Activated CD4-positive, alpha-beta T cell treated with anti-CD3 and anti-CD28 coated beads, Interleukin-2, amount 10 ng/mL, durations not matched to agents 7 days and 5 days (primary cell): ENCODE data around the gene NTN1. TPM values are rescaled to one million over a fixed set of nuclear protein-coding genes. Genes with fewer than 3 reads are reported as not detected.
"Not testable (repeated sequence)": the region's sequence is repeated elsewhere in the genome, so short reads cannot be mapped to it uniquely, and the experiment has no call there.

Experiments
- CTCF ChIA-PET: fragments of 350-600 bp; sonication (Branson Sonifier 250); formaldehyde crosslinking; loops from one replicate; lab custom pipeline; 2021; ENCODE audit warnings: antibody characterized with exemption; lab: Charles Lee
- POLR2A ChIA-PET: fragments of 350-600 bp; sonication (Branson Sonifier 250); formaldehyde crosslinking; loops from one replicate; lab custom pipeline; 2021; ENCODE audit warnings: antibody characterized with exemption; lab: Charles Lee
- DNase-seq: peaks from one replicate; pipeline ENCODE4 v3.0.0-alpha.2; 2020
- H3K27ac Mint-ChIP-seq: one replicate; pipeline ENCODE4 v1.8.0; 2021; ENCODE audit warnings: mild to moderate bottlenecking, moderate library complexity, mixed read lengths
- H3K27me3 Mint-ChIP-seq: one replicate; pipeline ENCODE4 v1.8.0; 2021; ENCODE audit warnings: mixed read lengths
- H3K36me3 Mint-ChIP-seq: one replicate; pipeline ENCODE4 v1.8.0; 2021; ENCODE audit warnings: low read depth, mixed read lengths
- H3K4me1 Mint-ChIP-seq: one replicate; pipeline ENCODE4 v1.8.0; 2021; ENCODE audit warnings: mixed read lengths
- H3K4me3 Mint-ChIP-seq: one replicate; pipeline ENCODE4 v1.8.0; 2021; ENCODE audit warnings: mild to moderate bottlenecking, moderate library complexity, mixed read lengths
- H3K9me3 Mint-ChIP-seq: one replicate; pipeline ENCODE4 v1.8.0; 2021; ENCODE audit warnings: mixed read lengths
- total RNA-seq, 2 experiments: library from RNA; stranded (reverse); gene quantifications; one replicate each; pipeline ENCODE4 v1.2.3, GENCODE V29; 2021

The NTN1 gene
- total RNA-seq, 2 experiments from 2014 or later, result 0.02 to 0.10 TPM

DNA sequence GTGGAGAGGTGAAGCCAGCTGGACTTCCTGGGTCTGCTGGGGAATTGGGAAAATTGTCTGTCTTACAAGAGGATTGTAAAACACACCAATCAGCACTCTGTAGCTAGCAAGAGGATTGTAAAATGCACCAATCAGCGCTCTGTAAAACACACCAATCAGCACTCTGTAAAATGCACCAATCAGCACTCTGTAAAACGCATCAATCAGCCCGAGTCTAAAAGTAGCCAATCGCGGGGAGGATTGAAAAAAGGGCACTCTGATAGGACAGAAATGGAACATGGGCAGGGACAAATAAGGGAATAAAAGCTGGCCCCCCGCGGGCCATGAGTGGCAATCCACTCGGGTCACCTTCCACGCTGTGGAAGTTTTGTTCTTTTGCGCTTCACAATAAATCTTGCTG, 130.4 kb downstream of the NTN1 start:
- H3K27ac Mint-ChIP-seq, H3K27me3 Mint-ChIP-seq, H3K4me3 Mint-ChIP-seq, H3K9me3 Mint-ChIP-seq, DNase-seq, POLR2A ChIA-PET, H3K36me3 Mint-ChIP-seq, H3K4me1 Mint-ChIP-seq, CTCF ChIA-PET: not testable (repeated sequence)

DNA sequence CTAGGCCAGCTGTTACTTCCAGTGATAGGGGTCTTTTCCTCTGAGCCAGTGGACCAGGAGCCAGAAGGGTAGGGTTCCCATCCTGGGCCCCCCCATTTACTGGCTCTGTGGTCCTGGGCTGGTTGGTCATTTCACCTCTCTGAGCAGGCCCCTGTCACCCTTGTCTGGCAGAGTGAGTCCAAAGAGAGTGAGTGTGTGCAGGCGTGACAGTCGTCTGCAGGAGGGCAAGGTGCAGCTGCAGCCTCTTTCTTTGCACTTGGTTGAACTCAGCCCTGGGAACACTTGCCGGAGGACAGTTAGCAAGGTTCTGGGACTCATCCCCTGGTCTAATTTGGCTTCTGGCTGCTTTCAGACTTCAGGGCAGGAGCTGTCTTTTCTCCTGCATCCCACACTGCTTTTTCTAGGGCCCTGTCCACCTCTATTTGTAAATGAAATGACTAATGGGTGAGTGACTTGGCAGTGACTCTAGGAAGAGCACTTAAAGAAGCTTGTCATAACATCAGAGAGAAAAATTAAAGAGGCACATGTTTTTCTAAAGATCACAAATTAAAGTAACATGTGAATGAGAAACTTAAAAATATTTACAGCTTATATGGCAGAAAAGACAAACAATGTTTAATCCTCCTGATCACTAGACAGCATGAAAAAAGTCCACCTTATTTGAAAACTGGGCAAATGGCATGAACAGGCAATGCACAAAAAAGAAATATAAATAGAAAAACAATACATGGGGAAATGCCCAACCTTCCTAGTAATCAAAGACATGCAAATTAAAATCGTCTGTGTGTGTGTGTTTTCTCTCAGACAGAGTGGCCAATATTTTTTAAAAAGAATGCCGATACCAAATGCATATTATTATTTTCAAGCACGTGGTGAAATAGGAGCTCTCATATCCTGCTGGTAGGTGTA, 137.5 kb downstream of the NTN1 start:
- no peaks in the 10 kb centered on the region for H3K27me3 Mint-ChIP-seq
- H3K27ac Mint-ChIP-seq, result no peak overlapping the region
- POLR2A ChIA-PET, result no interaction called here
- CTCF ChIA-PET, result no interaction called here
- no peaks in the 10 kb centered on the region for H3K4me1 Mint-ChIP-seq
- H3K9me3 Mint-ChIP-seq, result no peaks in the 10 kb centered on the region
- no peak for DNase-seq
- H3K36me3 Mint-ChIP-seq, result no peaks in the 10 kb centered on the region
- no peak overlapping the region for H3K4me3 Mint-ChIP-seq

DNA sequence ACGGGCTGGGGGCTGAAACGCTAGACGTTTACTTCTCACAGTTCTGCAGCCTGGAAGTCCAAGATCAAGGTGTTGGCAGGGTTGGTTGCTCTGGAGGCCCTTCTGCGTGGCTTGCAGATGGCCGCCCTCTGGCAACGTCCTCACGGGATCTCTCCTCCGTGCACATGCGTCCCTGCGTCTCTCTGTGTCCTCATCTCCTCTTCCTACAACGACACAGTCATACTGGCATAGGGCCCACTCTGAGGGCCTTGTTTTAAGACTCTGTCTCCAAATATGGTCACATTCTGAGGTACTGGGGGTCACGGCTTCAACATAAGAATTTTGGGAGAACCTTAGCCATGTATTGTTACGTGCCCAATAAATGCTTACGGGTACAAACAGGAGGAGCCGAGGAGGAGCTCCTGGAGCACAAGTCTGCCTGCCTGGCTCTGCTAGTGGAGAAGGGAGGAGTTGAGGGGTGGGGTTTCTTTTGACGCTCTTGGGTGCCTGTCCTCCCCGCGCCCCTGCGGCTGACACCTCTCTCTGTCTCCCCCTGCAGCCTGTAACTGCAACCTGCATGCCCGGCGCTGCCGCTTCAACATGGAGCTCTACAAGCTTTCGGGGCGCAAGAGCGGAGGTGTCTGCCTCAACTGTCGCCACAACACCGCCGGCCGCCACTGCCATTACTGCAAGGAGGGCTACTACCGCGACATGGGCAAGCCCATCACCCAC, 141.1 kb downstream of the NTN1 start:
- POLR2A ChIA-PET, result no interaction called here
- H3K4me3 Mint-ChIP-seq, result no peak overlapping the region
- H3K36me3 Mint-ChIP-seq, result no peaks in the 10 kb centered on the region
- H3K9me3 Mint-ChIP-seq, result no peaks in the 10 kb centered on the region
- H3K27me3 Mint-ChIP-seq, result no peaks in the 10 kb centered on the region
- no peaks in the 10 kb centered on the region for H3K4me1 Mint-ChIP-seq
- CTCF ChIA-PET, result interaction anchor here (1.4 kb wide), 1 partner anchor 15 kb away, joined by 3 read pairs; no protein-coding TSS in a partner anchor
- no peak for DNase-seq
- H3K27ac Mint-ChIP-seq, result no peak overlapping the region

DNA sequence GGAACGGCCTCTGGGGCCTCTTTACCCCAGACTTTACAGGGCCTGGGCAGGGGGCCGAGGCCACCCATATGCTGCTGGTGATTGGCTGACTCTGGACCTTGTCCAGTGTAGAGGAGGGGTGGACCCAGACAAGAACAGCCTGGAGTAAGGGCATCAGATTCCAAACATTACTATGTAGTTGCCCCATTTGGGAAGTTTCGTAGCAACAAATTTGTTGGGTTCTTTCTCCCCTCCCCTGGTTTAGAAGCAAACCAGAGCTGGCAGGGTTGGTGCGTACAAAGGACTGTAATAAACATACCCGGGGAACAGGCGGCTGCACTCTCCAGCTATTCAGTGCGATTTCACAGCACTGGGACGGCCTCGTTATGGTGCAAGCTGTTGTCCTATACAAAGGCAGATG, 145.5 kb downstream of the NTN1 start:
- ChIA-PET POLR2A (no interaction called here), CTCF (no interaction called here)
- Mint-ChIP-seq H3K4me1 (peaks cover 5% of the 10 kb centered on the region), H3K9me3 (no peaks in the 10 kb centered on the region), H3K4me3 (no peak overlapping the region), H3K27ac (no peak overlapping the region), H3K27me3 (peaks cover 2% of the 10 kb centered on the region), H3K36me3 (no peaks in the 10 kb centered on the region)
- no peak for DNase-seq

DNA sequence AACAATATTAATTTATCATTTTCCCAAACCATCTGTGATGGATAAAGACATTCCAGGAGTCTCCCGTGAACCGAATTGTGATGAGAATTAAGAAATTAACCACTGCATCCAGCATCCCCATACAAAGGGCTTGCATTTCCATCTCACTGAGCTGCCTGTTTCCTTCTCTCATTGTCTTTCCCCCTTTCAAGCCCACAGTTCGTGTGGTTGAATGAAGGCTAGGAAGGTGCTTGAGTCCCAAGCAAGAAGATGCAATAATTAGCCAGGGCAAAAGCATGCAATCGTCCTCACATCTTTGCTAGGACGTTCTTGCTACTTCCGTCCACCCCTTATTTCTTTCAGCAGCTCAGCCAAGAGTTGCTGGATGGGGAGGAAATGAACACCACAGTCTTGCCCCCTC, 146.1 kb downstream of the NTN1 start:
- Mint-ChIP-seq H3K9me3 (no peaks in the 10 kb centered on the region), H3K36me3 (no peaks in the 10 kb centered on the region), H3K27me3 (peaks cover 2% of the 10 kb centered on the region), H3K4me1 (peaks cover 5% of the 10 kb centered on the region), H3K4me3 (no peak overlapping the region), H3K27ac (no peak overlapping the region)
- DNase-seq, result no peak
- POLR2A ChIA-PET, result no interaction called here
- CTCF ChIA-PET, result no interaction called here

DNA sequence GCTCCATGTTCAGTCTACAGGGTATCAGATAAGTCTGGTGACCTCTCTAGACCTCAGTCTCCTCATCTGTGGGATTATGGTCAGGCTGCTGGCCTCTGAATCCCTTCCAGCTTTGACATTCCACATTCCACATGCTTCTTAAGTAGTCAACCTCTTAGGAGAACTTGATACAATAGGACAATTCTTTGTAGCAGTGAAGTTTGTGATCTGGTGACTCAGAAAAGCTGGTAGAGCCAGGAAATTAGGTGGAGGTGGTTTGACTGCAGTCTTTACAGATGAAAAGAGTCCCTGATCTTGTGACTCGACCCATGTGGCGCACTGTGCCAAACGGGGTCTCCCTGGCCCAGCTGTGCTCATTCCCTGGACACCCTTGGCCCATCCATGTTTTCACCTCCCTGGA, 147.8 kb downstream of the NTN1 start:
- DNase-seq, result no peak
- Mint-ChIP-seq H3K27ac (no peak overlapping the region), H3K9me3 (no peaks in the 10 kb centered on the region), H3K4me1 (peaks cover 5% of the 10 kb centered on the region), H3K4me3 (no peak overlapping the region), H3K36me3 (no peaks in the 10 kb centered on the region), H3K27me3 (peaks cover 4% of the 10 kb centered on the region)
- CTCF ChIA-PET, result no interaction called here
- POLR2A ChIA-PET, result no interaction called here

DNA sequence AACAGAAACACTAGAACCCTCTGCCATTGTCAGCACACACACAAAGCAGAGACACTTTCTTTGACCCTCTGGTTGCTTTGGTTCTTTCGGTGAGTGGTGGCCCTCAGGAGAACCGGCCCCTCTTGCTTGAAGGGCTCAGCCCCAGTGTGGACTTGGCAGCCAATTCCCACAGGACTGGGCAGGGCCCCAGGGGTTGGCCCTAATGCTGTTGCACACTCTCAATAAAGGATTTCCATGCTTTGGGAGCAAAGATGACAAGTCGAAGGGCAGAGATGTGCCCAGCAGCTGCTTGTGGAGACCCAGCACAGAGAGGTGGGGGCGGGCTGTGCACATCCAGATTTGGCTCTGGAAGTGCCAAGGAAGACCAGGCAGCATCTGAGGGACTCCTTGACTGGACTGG, 149.0 kb downstream of the NTN1 start:
- ChIA-PET CTCF (no interaction called here), POLR2A (no interaction called here)
- DNase-seq, result no peak
- Mint-ChIP-seq H3K27ac (no peak overlapping the region), H3K4me1 (peaks cover 5% of the 10 kb centered on the region), H3K4me3 (no peak overlapping the region), H3K9me3 (no peaks in the 10 kb centered on the region), H3K36me3 (no peaks in the 10 kb centered on the region), H3K27me3 (peaks cover 4% of the 10 kb centered on the region)

DNA sequence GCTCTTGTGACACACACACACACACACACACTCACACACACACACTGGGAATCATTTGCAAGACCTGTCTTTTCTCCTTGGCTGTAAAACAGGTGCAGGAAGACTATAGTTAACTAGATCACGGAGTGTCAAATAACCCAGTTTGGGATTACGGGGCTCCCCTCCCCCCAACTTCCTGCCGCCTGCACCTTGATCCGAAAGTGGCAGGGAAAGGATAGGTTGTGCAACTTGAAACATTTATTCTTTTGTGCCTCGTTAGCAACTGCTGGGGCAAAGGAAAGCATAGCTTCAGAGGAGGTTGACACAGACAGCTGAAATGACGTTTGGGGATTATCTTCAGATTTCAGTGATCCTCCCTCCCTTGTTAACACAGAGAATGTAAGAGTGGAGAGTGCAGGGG, 149.5 kb downstream of the NTN1 start:
- no peak overlapping the region for H3K27ac Mint-ChIP-seq
- no peak for DNase-seq
- no peaks in the 10 kb centered on the region for H3K36me3 Mint-ChIP-seq
- H3K9me3 Mint-ChIP-seq, result no peaks in the 10 kb centered on the region
- H3K4me1 Mint-ChIP-seq, result peaks cover 5% of the 10 kb centered on the region
- ChIA-PET CTCF (no interaction called here), POLR2A (no interaction called here)
- H3K4me3 Mint-ChIP-seq, result no peak overlapping the region
- peaks cover 4% of the 10 kb centered on the region for H3K27me3 Mint-ChIP-seq

DNA sequence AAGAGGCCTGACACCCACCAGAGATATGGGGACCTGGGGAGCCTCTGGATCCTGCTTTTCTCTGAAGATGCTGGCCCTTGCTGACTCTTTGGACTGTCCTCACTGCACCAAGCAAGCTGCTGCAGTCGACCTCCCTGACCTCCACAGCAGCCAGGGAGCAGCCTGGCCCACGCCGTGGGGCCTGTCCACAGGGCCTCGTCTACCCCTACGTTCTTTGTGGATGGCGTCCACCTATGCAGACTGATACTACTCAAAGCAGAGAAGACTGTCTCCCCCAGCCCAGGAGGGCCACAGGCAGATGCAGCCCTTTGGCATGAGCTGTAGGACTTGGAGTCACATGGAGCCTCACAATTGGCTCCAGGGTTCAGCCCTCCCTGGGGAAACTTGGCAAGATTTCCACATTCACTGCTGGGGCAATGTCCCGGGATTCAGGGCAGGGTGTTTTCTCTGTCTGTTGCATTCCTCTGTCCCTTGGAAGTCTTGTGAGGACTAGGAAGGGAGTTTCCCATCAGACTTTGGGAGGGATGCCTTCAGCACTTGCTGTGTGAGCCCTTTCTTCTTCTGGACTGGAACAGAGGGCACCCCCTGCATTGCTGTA, 152.2 kb downstream of the NTN1 start:
- ChIA-PET CTCF (no interaction called here), POLR2A (no interaction called here)
- Mint-ChIP-seq H3K9me3 (no peaks in the 10 kb centered on the region), H3K4me1 (peaks cover 5% of the 10 kb centered on the region), H3K36me3 (no peaks in the 10 kb centered on the region), H3K27me3 (peaks cover 4% of the 10 kb centered on the region), H3K27ac (no peak overlapping the region), H3K4me3 (no peak overlapping the region)
- DNase-seq, result no peak

DNA sequence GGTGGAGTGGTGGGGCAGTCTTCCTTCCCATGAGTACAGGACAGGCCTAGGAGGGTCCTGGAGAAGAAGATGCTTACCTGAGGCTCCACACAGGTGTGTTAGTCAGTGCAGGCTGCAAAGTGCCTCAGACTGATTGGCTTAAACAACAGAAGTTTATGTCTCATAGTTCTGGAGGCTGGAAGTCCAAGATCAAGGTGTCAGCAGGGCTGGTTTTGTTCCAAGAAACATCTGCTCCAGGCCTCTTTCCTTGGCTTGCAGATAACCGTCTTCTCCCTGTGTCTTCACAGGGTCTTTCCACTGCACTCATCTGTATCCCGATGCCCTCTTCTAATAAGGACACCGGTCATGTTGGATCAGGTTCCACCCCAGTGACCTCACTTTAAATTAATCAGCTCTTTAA, 153.0 kb downstream of the NTN1 start:
- Mint-ChIP-seq H3K27ac (no peak overlapping the region), H3K4me1 (peaks cover 5% of the 10 kb centered on the region), H3K36me3 (no peaks in the 10 kb centered on the region), H3K4me3 (no peak overlapping the region), H3K9me3 (no peaks in the 10 kb centered on the region), H3K27me3 (peaks cover 4% of the 10 kb centered on the region)
- no peak for DNase-seq
- ChIA-PET CTCF (interaction anchor here (0.8 kb wide), 1 partner anchor 91 kb away, joined by 4 read pairs; no protein-coding TSS in a partner anchor), POLR2A (no interaction called here)

DNA sequence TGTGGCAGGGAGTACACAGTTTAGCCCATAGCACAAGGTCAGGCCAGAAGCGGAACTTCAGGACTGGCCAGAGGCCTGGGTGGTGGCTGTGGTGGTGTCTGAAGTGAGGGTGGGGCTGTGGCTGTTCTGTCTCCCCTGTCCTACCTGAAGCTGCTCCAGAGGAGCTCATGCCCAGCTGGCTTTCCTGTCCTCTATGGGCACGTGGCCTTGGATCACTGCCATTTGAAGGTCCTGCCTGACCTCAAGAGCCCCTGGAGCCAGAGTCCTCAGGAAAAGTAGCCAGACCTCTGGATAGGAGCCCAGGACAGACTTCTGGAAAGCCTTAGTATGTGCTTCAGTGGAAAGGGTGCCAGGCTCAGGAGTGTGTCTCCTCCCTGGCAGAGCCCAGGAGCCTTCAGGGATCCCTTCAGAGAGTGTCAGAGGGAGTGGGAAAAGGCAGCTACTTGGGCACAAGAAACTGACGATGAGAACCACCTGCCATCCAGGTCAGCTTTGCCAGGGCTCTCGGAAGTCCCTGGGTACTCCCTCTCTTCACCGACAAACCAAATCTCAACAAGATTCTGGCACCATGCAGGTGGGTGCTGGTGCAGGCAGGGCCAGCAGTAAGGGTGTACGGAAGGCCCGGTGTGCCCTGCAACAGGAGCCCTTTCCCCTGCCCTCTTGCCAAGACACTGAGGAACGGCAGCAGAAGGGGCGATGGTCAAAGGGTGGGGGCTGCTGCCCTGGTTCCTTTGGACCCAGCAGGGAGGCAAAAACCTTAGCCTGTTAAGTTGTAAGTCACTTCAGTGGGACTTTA, 153.7 kb downstream of the NTN1 start:
- POLR2A ChIA-PET, result no interaction called here
- H3K4me3 Mint-ChIP-seq, result no peak overlapping the region
- H3K4me1 Mint-ChIP-seq, result peaks cover 5% of the 10 kb centered on the region
- CTCF ChIA-PET, result interaction anchor here (0.8 kb wide), 1 partner anchor 92 kb away, joined by 4 read pairs; no protein-coding TSS in a partner anchor
- no peak for DNase-seq
- H3K36me3 Mint-ChIP-seq, result no peaks in the 10 kb centered on the region
- H3K27me3 Mint-ChIP-seq, result peaks cover 2% of the 10 kb centered on the region
- no peak overlapping the region for H3K27ac Mint-ChIP-seq
- no peaks in the 10 kb centered on the region for H3K9me3 Mint-ChIP-seq

DNA sequence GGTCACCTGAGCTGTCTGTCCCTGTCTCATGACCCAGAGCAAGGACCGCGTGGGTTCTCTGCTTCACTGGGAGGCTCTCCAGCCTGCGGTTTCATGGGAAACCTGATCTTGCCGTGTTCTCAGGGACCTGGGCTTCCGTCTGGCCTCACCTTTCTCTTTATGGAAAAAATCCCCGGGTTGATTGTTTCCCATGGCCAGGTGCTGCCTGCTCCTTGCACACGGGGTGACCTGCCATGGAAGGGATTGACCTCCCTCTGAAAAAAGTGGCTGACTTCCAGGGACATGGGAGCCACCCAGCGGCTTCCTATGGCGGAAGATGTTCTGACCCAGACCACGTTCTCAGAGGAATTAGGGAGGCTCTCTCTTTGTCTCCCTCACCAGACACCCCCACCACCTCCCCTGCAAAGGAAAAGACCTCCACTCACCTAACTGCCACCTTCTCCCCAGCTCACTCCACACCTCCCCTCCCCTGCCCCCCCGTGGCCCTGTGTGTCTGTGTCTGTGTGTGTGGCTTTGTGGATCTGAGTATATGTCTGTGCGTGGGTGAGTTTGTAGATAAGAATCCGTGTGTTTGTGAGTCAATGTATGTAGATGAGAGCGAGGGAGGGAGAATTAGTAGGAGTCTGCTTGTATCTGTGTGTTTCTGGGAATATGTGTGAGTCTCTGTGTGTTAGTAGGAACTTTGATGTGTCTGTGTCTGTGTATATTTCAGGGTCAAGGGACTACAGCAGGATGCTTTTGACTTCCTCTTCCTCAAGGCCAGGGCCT, 154.6 kb downstream of the NTN1 start:
- H3K4me3 Mint-ChIP-seq, result no peak overlapping the region
- ChIA-PET CTCF (interaction anchor here (1.0 kb wide), 1 partner anchor 9 kb away, joined by 3 read pairs; no protein-coding TSS in a partner anchor), POLR2A (no interaction called here)
- no peak overlapping the region for H3K27ac Mint-ChIP-seq
- H3K27me3 Mint-ChIP-seq, result peaks cover 2% of the 10 kb centered on the region
- H3K4me1 Mint-ChIP-seq, result peaks cover 2% of the 10 kb centered on the region
- no peak for DNase-seq
- no peaks in the 10 kb centered on the region for H3K9me3 Mint-ChIP-seq
- H3K36me3 Mint-ChIP-seq, result no peaks in the 10 kb centered on the region
